Right ventricle myocardium superior (tissue), 1 donor: Measurements from ENCODE around the gene CTSW. TPM values are rescaled to one million over a fixed set of nuclear protein-coding genes. Genes with fewer than 3 reads are reported as not detected.
A peak's percentile ranks its signal among the peaks of the same experiment; 100 is the strongest.
"Not testable (repeated sequence)": the region's sequence is repeated elsewhere in the genome, so short reads cannot be mapped to it uniquely, and the experiment has no call there.

ENCODE experiments used
- ATAC-seq: fragments of 200-7000 bp; cut with Tn5 transposase; one replicate; pipeline ENCODE4 v1.9.1; 2020; ENCODE audit warnings: mild to moderate bottlenecking; ENCODE audit not compliant: poor library complexity
- DNase-seq: peaks from one replicate; pipeline ENCODE4 v3.0.0-alpha.2; 2020
- intact Hi-C: fragments of 100-400 bp; cut with DNase I; formaldehyde crosslinking; loops from one replicate; pipeline ENCODE4 v1.11.2; 2022
- total RNA-seq: library from RNA; stranded (reverse); fragmentation: NEBNext Ultra II Directional; extraction: Animal tissue kit (Norgen Biotek cat#: 25700); gene quantifications from one replicate; pipeline ENCODE4 v1.2.1, GENCODE V29; 2021
- donor health status: DM: no; HTN: yes; CAD: no; lungs with severe emphysema.

Gene CTSW
- total RNA-seq, 1 donor from 2014 or later = 0.73 TPM

GRCh38 chr11:65880844-65881421 lies 1.3 kb downstream of the CTSW start:
- DNase-seq = no peak
- ATAC-seq = no peak
- intact Hi-C loops = no loop called here

GRCh38 chr11:65882120-65883057 lies 2.8 kb downstream of the CTSW start:
- ATAC-seq (no peak), DNase-seq (peak; percentile 14)
- intact Hi-C loops = no loop called here

- no peak for DNase-seq
- ATAC-seq = no peak
- intact Hi-C loops = no loop called here
Observed at GRCh38 chr11:65883058-65883761, 3.6 kb downstream of the CTSW start.

- no peak for DNase-seq
- ATAC-seq = no peak
- intact Hi-C loops = no loop called here
Observed at GRCh38 chr11:65883786-65884715, 4.4 kb downstream of the CTSW start.

GRCh38 chr11:65884716-65885092 lies 5.1 kb downstream of the CTSW start:
- intact Hi-C loops = no loop called here
- ATAC-seq (peak; percentile 27), DNase-seq (peak; percentile 85)

GRCh38 chr11:65885231-65885630 lies 5.6 kb downstream of the CTSW start:
- intact Hi-C loops = no loop called here
- DNase-seq = no peak
- ATAC-seq = no peak

GRCh38 chr11:65885808-65886536 lies 6.3 kb downstream of the CTSW start:
- no peak for DNase-seq
- no peak for ATAC-seq
- intact Hi-C loops = loop anchor here (2.0 kb wide), 1 partner anchor 101 kb away; no protein-coding TSS in a partner anchor

GRCh38 chr11:65886826-65887722 lies 7.4 kb downstream of the CTSW start:
- intact Hi-C loops = loop anchor here (2.0 kb wide), 1 partner anchor 100 kb away; no protein-coding TSS in a partner anchor
- no peak for ATAC-seq
- DNase-seq = no peak

- intact Hi-C loops = loop anchor here (2.0 kb wide), 2 partner anchors 29 to 99 kb away; partner anchors contain the start of gene CFL1
- no peak for ATAC-seq
Observed at GRCh38 chr11:65887723-65888162, 8.1 kb downstream of the CTSW start.

GRCh38 chr11:65888163-65888814 lies 8.7 kb downstream of the CTSW start, which contains the start of gene FIBP:
Gene FIBP (minus strand): TSS chr11:65888471. CDS start chr11:65888418, 53 bp downstream.
- peak; percentile 86 for ATAC-seq

More at GRCh38 chr11:65887723-65888162, 8.1 kb downstream of the CTSW start:
- no peak for DNase-seq

GRCh38 chr11:65890324-65891218 lies 10.9 kb downstream of the CTSW start, which contains the start of gene CCDC85B:
Gene CCDC85B (plus strand): TSS chr11:65890673. CDS start chr11:65890784, 111 bp downstream.
- intact Hi-C loops = no loop called here
- ATAC-seq = peak; percentile 86

More at GRCh38 chr11:65888163-65888814, 8.7 kb downstream of the CTSW start, which contains the start of gene FIBP:
- intact Hi-C loops = loop anchor here (2.0 kb wide), 1 partner anchor 29 kb away; the partner anchor contains the start of gene CFL1
- DNase-seq = peak; percentile 98

GRCh38 chr11:65891219-65892136 lies 11.8 kb downstream of the CTSW start:
- intact Hi-C loops = no loop called here
- ATAC-seq = no peak

More at GRCh38 chr11:65890324-65891218, 10.9 kb downstream of the CTSW start, which contains the start of gene CCDC85B:
- DNase-seq = peak; percentile 100

GRCh38 chr11:65892137-65892540 lies 12.5 kb downstream of the CTSW start:
- DNase-seq, intact Hi-C loops, ATAC-seq: not testable (repeated sequence)

More at GRCh38 chr11:65891219-65892136, 11.8 kb downstream of the CTSW start:
- DNase-seq = peak; percentile 69
